ENCODE results near the gene TMBIM1.
A peak's percentile ranks its signal among the peaks of the same experiment; 100 is the strongest.
"Not testable (repeated sequence)": the region's sequence is repeated elsewhere in the genome, so short reads cannot be mapped to it uniquely, and the experiment has no call there.

TMBIM1 gene

DNA sequence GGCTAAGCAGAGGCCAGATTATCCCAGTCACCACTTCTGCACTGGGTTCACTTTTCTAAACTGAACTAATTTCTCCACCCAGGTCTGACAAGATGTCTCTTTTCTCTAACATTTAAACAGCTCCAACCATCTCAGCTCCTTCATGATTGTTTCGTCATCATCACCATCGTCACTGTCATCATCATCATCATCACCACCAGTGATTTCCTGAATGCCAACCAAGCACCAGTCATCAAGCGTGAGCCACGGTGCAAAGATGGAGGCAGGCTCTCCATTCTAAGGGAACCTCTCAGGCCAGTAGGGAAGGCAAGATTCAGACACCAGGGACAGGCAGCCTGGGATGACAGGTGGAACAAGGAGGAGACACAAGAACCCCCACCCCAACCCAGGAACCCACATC, 25.5 kb upstream of the TMBIM1 start:
- DNase-seq = no peak

DNA sequence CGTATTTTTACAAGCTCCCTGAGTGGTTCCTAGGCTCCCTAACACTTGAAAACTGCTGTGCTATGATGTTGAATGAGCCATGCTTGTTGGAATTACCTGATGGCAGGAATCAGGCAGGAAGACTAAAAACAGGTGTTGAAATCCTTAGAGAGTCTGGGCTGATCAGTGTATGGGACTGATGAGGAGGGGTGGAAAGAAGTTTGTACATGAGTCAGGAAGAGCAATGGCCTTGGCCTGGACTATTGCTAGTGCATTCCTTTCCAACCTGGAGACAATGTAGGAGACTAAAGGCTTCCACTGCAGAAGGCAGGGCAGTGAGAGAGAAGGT, 25.0 kb upstream of the TMBIM1 start:
- DNase-seq = no peak

DNA sequence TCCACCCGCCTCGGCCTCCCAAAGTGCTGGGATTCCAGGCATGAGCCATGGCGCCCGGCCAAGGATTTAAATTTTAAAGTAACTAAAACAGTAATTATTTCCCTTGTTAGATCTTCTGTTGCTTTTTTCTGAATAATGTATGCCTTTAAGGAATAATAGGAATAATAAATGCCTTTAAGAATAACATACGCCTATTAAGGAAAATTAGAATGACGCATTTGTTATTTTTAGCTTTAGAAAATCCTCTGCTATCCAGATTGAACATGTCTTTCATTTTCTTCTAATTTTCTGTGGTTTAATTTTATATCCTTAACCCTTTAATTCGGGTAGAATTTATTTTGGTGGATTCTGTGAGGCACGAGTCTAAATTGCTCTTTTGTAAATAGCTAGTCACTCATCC, 23.1 kb upstream of the TMBIM1 start:
- DNase-seq = no peak

DNA sequence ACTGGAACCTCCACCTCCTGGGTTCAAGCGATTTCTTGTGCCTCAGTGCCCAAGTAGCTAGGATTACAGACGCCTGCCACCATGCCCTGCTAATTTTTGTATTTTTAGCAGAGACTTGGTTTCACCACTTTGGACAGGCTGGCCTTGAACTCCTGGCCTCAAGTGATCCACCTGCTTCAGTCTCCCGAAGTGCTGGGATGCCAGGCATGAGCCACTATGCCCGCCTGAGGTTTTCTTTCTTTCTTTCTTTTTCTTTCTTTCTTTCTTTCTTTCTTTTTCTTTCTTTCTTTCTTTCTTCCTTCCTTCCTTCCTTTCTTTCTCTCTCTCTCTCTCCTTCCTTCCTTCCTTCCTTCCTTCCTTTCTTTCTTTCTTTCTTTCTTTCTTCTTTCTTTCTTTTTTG, 22.5 kb upstream of the TMBIM1 start:
- DNase-seq = not testable (repeated sequence)

DNA sequence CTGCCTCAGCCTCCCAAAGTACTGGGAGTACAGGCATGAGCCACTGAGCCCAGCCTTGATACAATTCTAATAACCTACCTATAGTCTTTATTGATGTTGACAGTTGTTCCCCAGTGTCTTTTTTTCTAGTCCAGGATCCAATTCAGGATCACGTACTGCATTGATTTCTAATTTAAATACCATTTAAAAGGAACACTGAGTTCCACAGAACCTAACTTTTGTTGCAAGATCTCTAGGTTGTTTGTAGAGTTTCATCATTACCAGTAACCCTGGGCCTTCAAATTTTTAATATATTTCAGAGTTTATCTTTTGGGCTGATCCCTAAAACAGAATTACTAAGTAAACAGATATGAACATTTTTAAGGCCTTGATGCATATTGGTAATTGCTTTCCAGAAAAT, 21.1 kb upstream of the TMBIM1 start:
- no peak for DNase-seq

DNA sequence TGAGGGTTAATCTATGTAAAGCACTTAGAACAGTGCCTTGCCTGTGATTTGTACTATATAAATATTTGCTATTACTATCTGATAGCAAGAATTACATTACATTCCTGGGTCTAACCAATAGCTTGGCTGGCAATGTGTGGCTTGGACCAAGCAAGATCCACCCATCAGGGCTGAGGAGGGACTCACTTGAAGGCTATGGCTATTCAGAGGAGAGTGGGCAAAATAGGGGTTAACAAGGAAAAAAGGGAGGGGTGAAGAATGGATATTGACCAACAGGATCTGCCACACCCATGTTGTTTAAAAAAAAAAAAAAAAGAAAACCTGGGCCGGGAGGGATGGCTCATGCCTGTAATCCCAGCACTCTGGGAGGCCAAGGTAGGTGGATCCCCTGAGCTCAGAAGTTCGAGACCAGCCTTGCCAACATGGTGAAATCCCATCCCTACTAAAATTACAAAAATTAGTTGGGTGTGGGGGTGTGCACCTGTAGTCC, 20.0 kb upstream of the TMBIM1 start:
- no peak for DNase-seq

DNA sequence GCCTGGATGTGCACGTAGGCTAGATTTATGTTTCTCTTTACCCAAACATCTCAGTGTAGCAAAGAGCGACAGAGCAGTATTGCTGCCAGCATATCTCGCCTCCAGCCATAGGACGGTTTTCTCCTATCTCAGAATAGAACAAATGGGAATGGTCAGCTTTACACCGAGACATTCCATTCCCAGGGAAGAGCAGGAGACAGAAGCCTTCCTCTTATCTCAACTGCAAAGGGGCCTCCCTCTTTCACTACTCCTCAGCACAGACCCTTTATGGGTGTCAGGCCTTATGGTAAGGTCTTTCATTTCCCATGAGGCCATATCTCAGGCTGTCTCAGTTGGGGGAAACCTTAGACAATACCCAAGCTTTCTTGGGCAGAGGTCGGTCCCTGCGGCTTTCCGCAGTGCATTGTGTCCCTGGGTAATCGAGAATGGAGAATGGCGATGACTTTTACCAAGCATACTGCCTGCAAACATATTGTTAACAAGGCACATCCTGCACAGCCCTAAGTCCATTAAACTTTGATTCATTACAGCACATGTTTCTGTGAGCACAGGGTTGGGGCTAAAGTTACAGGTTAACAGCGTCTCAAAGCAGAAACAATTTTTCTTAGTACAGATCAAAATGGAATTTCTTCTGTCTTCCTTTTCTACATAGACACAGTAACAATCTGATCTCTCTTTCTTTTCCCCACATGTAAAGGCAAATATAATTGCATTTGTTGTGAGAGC, 19.4 kb upstream of the TMBIM1 start:
- DNase-seq = not testable (repeated sequence)

DNA sequence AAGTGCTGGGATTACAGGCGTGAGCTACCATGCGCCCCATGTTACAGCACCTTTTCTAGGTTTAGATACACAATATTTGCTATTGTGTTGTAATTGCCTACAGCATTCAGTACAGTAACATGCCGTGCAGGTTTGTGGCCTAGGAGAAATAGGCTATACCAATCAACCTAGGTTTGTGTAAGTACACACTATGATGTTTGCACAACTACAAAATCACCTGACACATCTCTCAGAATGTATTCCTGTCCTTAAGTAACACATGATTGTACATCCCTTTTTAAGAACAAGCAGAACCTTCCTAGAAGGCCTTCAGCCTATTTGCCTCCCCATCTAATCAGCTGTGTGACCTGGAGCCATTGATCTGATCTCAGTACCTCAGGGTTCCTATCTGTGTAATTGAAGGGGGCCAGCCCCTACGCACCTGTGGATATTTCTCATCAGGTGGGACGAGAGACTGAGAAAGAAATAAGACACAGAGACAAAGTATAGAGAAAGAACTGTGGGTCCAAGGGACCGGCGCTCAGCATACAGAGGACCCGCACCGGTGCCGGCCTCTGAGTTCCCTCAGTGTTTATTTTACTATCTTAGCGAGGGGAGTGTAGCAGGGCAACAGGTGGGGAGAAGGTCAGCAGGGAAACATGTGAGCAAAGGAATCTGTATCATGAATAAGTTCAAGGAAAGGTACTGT, 18.7 kb upstream of the TMBIM1 start:
- DNase-seq = no peak

DNA sequence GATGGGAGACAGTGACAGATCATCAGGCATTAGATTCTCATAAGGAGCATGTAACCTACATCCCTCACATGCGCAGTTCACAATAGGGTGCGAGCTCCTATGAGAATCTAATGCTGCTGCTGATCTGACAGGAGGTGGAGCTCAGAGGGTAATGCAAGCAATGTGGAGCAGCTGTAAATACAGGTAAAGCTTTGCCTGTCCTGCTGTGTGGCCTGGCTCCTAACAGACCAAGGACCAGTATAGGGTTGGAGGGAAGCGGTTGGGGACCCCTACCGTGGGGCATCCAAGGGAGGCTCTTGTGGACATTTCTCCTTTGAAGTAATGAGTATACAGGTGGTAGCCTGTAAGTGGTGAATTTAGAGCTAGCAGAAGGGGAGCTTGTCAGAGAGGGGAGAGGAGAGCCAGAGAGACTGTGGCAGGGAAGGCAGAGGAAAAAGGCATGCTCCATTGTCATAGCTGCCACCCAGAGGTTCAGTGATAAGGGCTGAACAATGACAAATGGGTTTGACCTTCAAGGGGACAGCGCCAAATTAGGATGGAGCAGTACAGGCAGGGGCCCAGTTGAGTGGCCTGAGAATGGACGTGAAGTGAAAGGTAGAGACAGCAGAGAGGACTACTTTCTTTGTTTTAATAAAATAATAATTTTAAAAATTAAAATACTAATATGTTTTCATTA, 15.2 kb upstream of the TMBIM1 start:
- DNase-seq = no peak

DNA sequence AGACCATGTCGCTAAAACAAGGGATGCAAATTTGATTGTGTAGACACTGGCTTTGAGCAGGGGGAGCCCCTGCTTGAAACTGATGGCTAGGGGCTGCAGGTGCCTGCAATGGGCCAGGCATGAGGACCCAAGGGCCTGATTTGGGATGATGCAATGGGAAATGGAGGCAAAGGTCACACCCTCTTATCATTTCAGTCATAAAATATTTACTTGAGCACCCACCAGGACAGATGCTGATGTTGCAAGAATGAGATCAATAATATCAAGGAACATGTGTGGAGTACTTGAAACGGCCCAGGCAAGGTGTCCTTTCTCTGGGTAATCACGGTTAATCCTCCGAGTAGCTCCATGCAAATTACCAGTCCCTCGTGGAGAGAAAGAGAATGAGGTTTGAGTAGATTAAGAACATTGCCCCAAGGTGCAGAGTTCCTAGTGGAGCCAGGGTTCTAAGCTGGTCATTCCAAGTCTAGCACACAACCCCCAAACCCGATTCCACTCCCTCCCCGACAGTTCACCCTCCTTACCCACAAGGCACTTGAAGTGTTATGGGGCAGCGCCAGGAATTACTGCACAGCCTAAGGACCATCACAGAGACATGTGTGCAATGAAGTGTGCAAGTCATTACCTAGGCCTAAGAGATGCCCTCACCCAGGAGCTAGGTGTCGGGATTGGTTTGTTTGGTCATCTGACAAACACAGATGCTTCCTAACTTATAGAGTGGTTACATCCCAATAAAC, 14.0 kb upstream of the TMBIM1 start:
- DNase-seq = no peak

DNA sequence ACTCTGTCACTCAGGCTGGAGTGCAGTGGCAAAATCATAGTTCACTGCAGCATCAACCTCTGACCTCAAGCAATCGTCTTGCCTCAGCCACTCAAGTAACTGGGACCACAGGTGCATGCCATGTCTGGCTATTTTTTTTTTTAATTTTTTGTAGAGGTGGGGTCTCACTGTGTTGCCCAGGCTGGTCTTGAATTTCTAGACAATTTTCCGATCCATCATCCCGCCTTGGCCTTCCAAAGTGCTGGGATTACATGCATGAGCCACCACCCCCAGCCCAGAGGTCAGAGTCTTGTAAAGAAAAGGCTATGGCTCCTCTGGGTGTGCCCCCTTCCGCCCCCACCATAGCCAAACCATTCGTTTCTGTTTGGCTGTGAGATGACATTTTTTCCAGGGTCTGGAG, 13.1 kb upstream of the TMBIM1 start:
- no peak for DNase-seq

DNA sequence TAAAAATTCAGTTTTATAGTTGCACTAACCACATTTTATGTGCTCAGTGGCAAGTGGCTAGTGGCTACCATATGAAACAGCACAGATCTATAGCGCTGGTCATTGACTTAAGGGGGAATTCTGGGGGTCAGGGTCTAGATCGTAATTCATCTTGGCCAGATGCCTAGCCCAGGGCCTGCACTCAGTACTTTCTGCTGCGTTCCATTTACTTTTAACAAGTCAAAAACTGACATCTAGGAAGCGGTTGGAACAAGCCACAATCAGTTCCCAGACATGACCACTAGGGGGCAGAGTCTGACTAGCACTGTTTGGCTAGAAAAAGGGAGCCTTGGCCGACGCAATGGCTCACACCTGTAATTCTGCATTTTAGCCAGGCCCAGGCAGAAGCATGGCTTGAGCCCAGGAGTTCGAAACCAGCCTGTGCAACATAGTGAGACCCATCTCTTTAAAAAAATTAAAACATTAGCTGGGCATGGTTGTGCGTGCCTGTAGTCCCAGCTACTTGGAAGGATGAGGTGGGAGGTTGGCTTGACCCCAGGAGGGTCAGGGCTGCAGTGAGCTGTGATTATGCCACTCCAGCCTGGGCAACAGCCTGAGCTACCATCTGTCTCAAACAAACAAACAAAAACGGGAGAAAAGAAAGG, 9.0 kb upstream of the TMBIM1 start:
- peak; percentile 76 for DNase-seq

DNA sequence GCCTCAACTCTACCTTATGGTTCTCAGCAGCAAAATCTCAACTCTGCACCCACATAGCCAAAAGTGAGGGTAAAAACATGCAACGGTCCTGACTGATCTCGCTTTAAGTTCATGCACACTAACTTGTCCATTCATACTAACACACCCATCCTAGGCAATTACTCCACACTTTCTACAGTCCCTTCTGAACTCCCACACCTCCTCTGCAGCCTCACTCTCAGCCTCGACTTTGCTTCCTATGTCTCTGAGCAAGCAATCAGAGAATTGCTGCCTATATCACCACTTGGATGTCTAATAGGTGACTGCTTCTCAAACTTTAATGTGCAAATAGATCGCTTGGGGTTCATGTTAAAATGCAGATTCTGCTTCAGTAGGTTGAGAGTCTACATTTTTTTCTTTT, 7.8 kb upstream of the TMBIM1 start:
- DNase-seq = no peak

DNA sequence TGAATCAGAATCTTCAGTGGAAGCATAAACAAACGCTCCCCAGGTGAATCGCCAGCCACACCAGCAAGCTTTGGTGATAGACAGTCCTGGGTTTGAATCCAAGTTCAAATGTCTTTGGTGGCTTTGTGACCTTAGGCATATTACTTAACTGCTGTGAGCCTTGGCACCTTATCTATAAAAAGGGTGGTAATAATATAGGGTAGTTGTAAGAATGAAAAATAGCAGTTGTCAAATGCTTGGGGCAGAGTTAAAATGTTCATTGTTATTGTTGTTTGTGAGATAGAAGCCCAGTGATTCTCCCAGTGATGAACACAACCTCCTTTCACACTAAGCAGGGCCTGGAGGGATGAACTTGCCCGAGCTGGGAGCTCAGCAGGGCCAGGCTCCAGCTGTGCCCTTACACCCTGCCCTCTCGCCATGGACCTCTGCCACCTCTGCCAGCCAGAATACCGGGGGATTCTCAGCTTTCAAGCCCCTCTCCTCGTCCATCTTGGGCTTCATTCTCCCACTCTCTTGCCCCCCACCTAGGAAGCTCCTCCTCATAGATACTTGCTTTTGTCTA, 6.1 kb upstream of the TMBIM1 start:
- DNase-seq = no peak

DNA sequence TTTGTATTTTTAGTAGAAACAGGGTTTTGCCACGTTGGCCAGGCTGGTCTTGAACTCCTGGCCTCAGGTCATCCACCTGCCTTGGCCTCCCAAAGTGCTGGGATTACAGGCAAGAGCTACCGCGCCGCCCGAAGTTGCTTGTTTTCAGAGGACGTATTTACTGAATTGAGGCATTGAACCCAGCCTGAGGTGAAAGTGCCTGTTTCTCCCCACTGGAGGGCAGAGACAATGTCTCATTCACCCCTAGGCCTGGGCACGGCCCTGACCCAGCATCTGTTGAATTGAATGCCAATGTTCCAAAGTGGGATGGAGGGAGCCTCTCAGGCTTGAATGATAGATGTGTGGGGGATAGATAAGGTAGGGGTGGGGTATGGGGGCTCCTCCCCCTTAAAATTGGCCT, 4.5 kb upstream of the TMBIM1 start:
- DNase-seq = no peak

DNA sequence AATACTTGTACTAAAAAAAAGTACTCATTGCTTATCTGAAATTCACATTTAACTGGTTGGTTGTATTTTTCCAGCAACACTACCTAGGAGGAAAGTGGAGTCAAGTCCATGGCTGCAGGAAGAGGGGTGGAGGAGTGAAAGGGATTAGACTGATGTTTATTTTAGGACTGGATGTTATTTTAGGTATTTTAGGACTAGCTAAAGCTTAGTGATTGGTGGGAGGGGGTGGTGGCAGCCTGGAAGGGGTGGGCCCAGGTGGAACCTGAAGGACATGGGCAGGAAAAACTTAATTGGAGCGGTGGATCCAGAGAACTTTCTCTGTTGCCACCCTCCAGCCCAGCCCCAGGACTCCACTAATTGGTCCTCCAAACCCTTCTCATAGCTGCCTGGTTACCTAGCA, 3.9 kb upstream of the TMBIM1 start:
- no peak for DNase-seq

DNA sequence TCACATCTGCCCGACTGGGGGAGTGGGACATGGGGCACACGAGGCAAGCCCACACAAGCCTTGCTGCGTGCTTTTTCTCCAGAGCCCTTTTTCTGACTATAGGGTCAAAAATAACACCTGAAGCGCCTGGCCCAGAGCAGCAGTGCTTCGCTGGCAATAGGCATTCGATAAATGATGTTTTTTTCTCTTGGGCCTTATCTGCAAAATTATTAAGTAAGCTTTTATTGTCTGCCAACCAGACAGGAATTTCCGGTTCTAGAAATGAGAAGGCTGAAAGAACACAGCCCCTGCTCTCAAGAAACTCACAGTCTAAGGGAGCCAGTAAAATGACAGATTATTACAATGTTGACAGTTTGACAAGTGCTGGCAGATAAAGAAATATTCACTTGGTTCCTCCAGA, 2.7 kb upstream of the TMBIM1 start:
- no peak for DNase-seq

DNA sequence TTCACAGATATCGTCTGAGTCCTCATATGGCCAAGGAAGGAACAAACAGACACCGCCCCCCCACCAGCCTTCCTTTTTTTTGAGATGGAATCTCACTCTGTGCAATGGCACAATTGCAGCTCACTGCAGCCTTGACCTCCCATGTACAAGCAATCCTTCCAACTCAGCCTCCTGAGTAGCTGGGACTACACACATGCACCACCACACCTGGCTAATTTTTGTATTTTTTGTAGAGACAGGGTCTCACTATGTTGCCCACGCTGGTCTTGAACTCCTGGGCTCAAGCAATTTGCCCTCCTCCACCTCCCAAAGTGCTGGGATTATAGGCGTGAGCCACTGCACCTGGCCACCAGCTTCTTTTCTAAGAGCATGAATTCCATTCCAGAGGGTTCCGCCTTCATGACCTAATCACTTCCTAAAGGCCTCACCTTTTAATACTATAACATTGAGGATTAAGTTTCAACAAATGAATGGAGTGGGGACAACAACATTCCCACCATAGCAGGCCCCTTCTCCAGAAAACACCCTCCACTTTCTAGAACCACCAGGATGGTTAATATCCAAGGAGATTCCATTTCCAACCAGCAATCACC, 2.2 kb upstream of the TMBIM1 start:
- no peak for DNase-seq

DNA sequence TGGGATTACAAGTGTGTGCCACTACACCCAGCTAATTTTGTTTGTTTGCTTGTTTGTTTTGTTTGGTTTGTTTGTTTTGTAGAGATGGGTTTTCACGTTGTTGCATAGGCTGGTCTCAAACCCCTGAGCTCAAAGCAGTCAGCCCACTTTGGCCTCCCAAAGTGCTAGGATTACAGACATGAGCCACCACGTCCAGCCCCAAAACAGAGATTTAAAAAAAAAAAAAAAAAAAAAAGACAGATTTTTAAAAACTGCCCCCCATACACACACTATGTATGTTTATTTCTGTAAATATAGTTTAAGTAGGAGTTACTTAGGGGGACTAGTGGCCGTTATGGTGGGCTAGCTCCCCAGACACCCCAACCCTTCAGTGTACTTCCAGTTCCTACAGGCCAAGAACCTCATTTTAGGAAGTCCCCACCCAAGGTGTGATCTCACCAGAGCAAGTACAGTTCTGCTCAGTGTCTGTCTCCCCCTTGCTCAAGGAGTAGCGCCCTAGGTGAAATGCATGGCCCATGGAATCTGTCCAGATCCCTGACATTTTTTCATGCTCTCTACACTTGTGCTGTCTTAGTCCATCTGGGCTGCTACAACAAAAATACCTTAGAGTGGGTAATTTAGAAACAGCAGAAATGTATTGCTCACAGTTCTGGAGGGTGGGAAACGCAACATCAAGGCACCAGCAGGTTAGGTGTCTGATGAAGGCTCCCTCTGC, 1.6 kb upstream of the TMBIM1 start:
- DNase-seq = no peak

DNA sequence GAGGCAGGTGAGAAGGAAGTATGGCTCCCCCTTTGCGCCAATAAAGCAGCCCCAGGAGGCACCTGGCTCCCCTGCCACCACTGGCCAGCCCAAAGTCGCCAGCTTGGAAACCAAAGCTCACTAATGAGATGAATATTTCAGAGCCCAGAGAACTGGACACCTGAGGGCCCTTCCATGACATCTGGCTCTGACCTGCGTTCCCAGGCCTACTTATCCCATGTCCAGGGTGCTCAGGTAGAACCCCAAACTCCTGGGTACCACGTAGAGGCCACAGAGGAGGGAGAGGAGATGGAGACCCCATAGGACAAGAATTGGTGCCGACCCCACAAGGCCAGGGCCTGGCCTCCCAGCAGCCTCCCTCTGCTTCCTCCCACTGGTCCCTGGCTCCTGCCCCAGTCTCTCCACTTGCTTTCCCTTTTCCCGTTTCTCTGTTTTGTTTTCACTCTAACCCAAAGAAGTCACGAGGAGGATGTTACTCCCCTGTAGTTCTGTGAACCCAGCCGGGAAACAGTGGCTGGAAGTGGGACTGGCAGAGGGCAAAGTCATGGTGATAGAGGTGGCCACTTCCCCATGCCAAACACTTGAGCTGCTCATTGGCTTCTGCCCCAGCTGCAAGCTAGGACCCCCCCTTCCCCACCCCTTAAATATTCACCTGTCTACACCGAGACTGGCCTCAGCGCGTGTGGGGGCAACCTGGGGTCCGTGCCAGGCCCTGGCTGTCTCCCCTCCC, 820 bp downstream of the TMBIM1 start:
- peak; percentile 4 for DNase-seq
